Activated CD8-positive, alpha-beta memory T cell treated with anti-CD3 and anti-CD28 coated beads, Interleukin-2, amount 50 U/mL, for 4 hours (primary cell): ENCODE results near the gene POPDC3.
"Not testable (repeated sequence)": the region's sequence is repeated elsewhere in the genome, so short reads cannot be mapped to it uniquely, and the experiment has no call there.

ENCODE experiments used
- DNase-seq: peaks from one replicate; pipeline ENCODE4 v3.0.0-alpha.2; 2020

POPDC3 gene

GRCh38 chr6:105194591-105194990, 14.8 kb upstream of the POPDC3 start:
- DNase-seq = no peak

GRCh38 chr6:105194106-105194505, 14.3 kb upstream of the POPDC3 start:
- DNase-seq = no peak

GRCh38 chr6:105193647-105194046, 13.8 kb upstream of the POPDC3 start:
- no peak for DNase-seq

GRCh38 chr6:105192707-105193465, 13.1 kb upstream of the POPDC3 start:
- no peak for DNase-seq

GRCh38 chr6:105191351-105191750, 11.5 kb upstream of the POPDC3 start:
- DNase-seq = no peak

- DNase-seq = no peak
These were observed 9.4 kb upstream of the POPDC3 start for GRCh38 chr6:105189026-105189820.

GRCh38 chr6:105188251-105188650, 8.4 kb upstream of the POPDC3 start:
- no peak for DNase-seq

GRCh38 chr6:105186576-105186975, 6.8 kb upstream of the POPDC3 start:
- DNase-seq = no peak

- DNase-seq = no peak
These were observed 5.1 kb upstream of the POPDC3 start for GRCh38 chr6:105184921-105185320.

GRCh38 chr6:105181981-105182515, 2.2 kb upstream of the POPDC3 start:
- DNase-seq = no peak

- DNase-seq = no peak
These were observed 1.2 kb downstream of the POPDC3 start for GRCh38 chr6:105178636-105179035.

GRCh38 chr6:105178110-105178509, 1.7 kb downstream of the POPDC3 start:
- DNase-seq = no peak

GRCh38 chr6:105177556-105177955, 2.3 kb downstream of the POPDC3 start:
- DNase-seq = no peak

- no peak for DNase-seq
These were observed 5.3 kb downstream of the POPDC3 start for GRCh38 chr6:105174512-105174911.

- DNase-seq = not testable (repeated sequence)
These were observed 7.3 kb downstream of the POPDC3 start for GRCh38 chr6:105172515-105172914.

- DNase-seq = no peak
These were observed 9.8 kb downstream of the POPDC3 start for GRCh38 chr6:105170059-105170458.

- no peak for DNase-seq
These were observed 11.9 kb downstream of the POPDC3 start for GRCh38 chr6:105167914-105168313.

- no peak for DNase-seq
These were observed 15.4 kb downstream of the POPDC3 start for GRCh38 chr6:105164418-105164817.

GRCh38 chr6:105163183-105163582, 16.6 kb downstream of the POPDC3 start:
- no peak for DNase-seq

- no peak for DNase-seq
These were observed 17.4 kb downstream of the POPDC3 start for GRCh38 chr6:105162377-105162776.

- DNase-seq = no peak
These were observed 18.4 kb downstream of the POPDC3 start for GRCh38 chr6:105161421-105161820.

- DNase-seq = no peak
These were observed 26.1 kb downstream of the POPDC3 start for GRCh38 chr6:105153676-105154075.

- DNase-seq = no peak
These were observed 26.9 kb downstream of the POPDC3 start for GRCh38 chr6:105152880-105153279.

GRCh38 chr6:105151644-105152043, 28.2 kb downstream of the POPDC3 start:
- no peak for DNase-seq
